ENCODE results near the gene ORM2.
A peak's percentile ranks its signal among the peaks of the same experiment; 100 is the strongest.

ORM2 gene

GRCh38 chr9:114350636-114351401 is 21.1 kb downstream of the ORM2 start:
- DNase-seq = no peak

GRCh38 chr9:114351932-114352331 is 22.3 kb downstream of the ORM2 start:
- DNase-seq = no peak

- no peak for DNase-seq
These were observed 26.2 kb downstream of the ORM2 start for GRCh38 chr9:114355821-114356220.

- no peak for DNase-seq
These were observed 27.1 kb downstream of the ORM2 start for GRCh38 chr9:114356792-114357191.

GRCh38 chr9:114357360-114357759 is 27.7 kb downstream of the ORM2 start:
- no peak for DNase-seq

- no peak for DNase-seq
These were observed 28.3 kb downstream of the ORM2 start for GRCh38 chr9:114357911-114358328.

- DNase-seq = no peak
These were observed 30.1 kb downstream of the ORM2 start for GRCh38 chr9:114359801-114360200.

GRCh38 chr9:114361542-114361941 is 31.9 kb downstream of the ORM2 start:
- DNase-seq = no peak

- DNase-seq = no peak
These were observed 32.7 kb downstream of the ORM2 start for GRCh38 chr9:114362394-114362793.

- DNase-seq = peak in 1 of 2 experiments; percentile 39
These were observed 33.8 kb downstream of the ORM2 start for GRCh38 chr9:114363424-114363823.

- no peak for DNase-seq
These were observed 34.7 kb downstream of the ORM2 start for GRCh38 chr9:114364134-114365041.

GRCh38 chr9:114365194-114365593 is 35.5 kb downstream of the ORM2 start:
- DNase-seq = no peak

GRCh38 chr9:114366334-114367128 is 36.9 kb downstream of the ORM2 start:
- DNase-seq = peak in 1 of 2 experiments; percentile 53

- DNase-seq = no peak
These were observed 37.7 kb downstream of the ORM2 start for GRCh38 chr9:114367366-114367765.

GRCh38 chr9:114367772-114368569 is 38.3 kb downstream of the ORM2 start:
- no peak for DNase-seq

GRCh38 chr9:114369216-114370130 is 39.8 kb downstream of the ORM2 start:
- no peak for DNase-seq

GRCh38 chr9:114370251-114370967 is 40.7 kb downstream of the ORM2 start:
- DNase-seq = no peak

- DNase-seq = no peak
These were observed 41.3 kb downstream of the ORM2 start for GRCh38 chr9:114370968-114371320.

GRCh38 chr9:114371343-114371944 is 41.8 kb downstream of the ORM2 start:
- no peak for DNase-seq

Measured in activated CD4-positive, alpha-beta T cell treated with anti-CD3 and anti-CD28 coated beads, Interleukin-2, amount 50 U/mL, for 48 hours (primary cell).